CD4-positive, alpha-beta T cell treated with Interleukin-6 for 4 hours (primary cell): Measurements from ENCODE around the gene TNS3.
"Not testable (repeated sequence)": the region's sequence is repeated elsewhere in the genome, so short reads cannot be mapped to it uniquely, and the experiment has no call there.

Experiments used
- DNase-seq: peaks from one replicate; pipeline ENCODE4 v3.0.0-alpha.2; 2020; ENCODE audit warnings: mixed read lengths

TNS3 gene

DNA sequence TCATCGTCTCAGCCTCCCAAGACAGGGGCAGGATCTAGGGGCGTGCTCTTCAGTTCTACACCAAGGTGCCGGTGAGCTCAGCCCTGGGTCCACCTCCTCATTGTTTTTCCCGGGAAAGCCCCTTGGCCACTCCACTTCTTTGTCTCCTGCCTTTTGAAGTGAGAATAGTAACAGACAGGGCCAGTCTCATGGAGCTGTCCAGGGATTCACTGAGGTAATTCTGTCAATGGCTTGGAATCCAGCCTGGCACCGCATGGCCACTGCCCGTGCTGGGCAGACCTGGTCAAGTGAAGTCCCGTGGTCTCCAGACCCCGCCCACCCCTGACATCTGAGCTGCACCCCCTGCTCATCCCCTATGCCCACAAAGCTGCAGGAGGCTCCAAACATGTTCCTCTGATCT, 138.9 kb downstream of the TNS3 start:
- no peak for DNase-seq

DNA sequence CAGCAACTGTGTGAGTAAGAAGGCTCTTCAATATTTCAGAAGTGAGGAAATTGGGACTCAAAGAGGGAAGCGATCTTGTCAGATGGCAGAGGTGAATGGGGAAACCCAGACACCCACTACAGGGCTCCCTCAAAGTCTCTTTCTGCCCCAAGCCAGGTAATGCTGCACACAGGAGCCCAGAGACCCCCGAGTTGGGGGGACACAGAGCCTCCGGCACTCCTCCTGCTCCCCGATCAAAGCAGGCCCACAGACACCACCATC, 139.4 kb downstream of the TNS3 start:
- DNase-seq, result no peak

DNA sequence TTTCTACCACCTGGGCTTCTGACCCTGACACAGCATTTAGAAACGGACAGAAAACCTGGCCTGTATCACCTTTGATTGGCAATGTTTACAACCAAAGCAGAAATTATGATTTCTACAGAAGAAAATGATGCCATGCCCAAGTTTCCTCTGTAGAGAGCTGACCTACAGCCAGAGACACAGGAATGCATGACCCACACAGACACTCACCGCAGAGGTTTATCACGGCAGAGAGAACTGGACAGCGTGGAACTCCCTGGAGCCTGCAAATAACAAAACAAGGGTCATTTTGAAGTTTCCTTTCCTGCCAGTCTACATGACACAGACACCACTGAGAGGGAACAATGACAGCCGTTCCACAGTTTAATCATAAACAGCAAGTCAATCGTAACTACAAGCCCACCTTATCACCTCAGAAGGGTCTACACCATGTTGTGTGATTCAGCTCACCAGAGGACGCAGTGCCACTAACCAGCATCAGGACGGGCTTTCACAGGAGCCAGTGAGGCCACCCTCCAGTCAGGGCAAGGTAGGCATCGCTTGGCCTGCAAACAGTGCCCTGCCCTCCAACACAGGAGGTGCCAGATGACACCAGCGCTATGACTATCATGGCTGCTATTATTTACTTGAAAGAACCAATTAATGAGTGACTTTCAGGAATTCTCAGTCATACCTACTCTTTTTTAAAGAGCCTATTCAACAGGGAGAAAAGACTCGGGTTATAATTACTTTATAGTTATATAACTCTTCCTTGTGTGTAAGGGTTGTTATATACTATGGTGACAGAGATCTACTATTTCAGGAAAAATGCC, 139.9 kb downstream of the TNS3 start:
- DNase-seq, result no peak

DNA sequence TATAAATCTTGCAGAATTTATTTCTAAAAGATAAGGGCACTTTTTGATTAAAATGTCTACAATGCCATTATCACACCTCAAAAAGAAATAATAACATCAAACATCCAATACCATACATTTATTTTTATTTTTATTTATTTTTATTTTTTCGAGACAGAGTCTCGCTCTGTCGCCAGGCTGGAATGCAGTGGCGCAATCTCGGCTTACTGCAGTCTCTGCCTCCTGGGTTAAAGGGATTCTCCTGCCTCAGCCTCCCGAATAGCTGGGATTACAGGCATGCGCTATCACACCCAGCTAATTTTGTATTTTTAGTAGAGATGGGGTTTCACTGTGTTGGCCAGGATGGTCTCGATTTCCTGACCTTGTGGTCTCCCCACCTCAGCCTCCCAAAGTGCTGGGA, 140.9 kb downstream of the TNS3 start:
- DNase-seq, result not testable (repeated sequence)

DNA sequence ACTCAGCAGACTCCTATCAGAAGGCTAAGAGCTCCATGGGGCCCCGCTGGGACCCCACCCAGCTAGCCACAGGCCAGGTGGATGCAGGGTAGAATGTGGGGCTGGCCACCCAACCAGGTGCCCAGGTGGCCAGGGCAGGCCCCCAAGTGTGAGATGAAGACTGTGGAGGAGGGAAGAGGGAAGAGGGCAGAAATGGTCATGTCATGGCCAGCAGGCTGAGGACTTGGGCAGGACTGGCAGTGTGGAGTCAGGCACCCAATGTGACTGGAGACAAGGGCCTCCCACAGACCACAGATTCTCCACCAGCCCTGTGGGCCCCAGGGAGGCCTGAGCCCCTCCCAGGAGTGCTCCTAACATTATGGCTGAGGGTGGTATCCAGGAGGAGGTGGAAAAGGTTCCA, 141.6 kb downstream of the TNS3 start:
- no peak for DNase-seq

DNA sequence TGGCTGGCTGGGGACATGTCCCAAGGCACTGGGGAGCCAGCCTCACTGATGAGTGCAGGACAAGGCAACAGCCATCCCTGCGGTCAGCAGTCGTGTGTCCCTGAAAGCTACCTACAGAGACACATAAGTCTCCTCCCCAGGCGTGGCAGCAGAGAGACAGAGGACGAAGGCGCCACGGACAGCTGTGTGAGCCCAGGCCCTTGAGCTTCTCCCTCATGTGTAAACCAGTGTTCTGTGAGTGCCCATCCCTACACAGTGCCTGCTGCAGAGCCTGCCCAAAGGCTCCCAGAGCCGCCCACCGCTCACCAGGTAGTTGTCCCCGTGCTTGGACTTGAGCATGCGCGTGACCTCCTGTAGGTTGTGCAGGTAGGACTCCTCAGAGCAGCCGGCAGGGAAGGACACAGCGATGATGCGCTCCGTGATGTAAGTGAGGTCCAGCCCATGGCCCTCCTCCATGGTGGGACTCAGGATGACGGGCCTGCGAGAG, 142.7 kb downstream of the TNS3 start:
- no peak for DNase-seq

DNA sequence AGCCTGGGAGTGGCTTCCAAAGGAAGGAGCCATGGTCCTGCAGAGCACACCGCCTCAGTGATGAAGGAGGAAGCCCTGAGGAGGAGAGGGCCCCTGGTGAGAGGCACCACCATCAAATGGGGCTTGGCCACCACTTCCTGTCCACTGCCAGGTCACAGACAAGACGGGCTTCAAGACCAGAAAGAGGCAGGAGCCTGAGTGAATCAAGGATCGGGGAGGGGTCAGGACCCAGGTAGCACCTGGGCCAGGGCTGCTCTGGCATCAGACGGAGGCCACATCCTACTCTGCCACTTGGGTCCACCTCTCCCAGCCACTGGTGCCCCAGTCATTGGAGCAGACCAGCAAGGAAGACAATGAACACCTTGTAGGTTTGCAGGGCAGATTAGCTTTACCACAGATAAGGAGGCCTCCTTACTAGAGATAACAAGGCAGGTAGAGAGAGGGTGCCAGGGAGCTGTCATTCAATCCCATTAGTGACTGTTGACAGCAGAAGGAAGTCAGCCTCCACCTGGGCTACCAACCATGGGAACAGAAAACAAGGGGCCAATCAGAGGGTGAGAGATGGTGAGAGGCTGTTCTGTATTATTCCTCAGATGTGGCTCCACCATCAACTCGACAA, 143.4 kb downstream of the TNS3 start:
- no peak for DNase-seq

DNA sequence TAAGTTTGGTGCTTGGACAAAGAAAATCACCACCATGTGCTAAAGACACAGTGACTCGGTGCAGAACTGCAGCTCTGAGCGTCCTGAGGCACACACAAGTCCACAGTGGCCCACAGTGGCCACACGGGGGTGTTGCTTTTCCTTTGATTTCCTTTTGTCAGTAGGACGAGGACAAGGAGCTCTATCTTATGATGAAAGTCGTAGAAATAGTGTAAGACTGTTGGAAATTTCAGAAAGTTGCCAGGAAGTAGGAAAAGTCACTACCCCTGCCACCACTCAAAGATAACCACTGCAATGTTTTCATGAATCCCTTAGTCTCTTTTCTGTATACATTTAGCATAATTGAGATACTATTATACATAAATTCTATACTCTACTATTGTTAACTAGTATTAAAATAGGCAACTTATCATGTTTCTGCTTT, 146.0 kb downstream of the TNS3 start:
- DNase-seq, result no peak

DNA sequence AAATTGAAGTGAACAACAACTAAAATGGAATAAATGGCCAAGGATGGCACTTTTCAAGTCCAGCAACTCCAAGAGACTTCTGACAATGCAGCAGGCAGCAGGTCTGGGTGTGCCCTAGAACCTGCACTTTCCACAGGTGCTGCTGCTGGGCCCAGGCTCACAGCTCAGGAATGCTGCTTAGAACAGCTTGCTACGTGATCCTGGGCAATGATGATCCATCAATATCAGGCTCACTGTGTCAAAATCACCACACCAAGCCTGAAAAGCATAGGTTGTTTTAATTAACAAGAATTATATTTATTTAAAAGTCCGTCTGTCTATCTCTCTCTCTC, 148.4 kb downstream of the TNS3 start:
- DNase-seq, result no peak

DNA sequence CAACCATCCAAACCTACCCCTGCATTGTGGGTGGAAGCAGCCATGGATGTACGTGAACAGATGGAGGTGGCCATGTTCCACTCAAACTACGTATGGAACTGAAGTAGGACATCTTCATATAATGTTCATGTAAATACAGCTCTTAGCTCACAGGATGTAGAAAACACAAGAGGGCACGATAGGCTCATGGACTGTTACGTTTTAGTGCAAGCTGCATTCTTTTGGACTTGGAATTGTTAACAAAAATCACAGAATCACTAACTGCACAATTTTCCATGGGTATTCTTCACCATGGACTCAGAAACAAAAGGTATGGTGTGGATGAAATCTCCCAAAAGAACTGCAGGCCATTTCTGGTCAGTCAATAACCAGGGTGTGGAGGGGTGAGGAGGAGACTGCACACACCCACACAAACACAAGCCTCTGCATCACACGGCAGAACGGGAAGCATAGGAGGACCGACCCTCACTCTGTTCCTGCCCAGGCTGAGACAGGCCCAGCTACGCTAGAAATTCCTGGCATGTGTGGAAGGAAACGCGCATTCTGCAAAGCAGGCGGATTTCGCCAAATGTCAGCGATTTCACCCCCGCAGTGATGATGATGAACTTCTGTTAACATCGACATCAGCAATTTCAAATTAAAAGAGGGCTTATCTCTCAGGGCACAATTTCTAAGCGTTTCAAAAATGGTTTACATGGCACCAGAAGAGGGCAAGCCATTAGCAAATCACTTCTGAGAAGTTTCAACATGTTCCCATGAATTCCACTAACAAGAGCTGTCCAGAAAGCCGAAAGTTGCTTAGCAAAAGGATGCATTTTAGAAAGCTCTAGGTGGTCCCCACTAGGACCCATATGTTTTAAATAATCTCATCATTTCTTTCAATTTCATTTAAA, 149.0 kb downstream of the TNS3 start:
- DNase-seq, result no peak

DNA sequence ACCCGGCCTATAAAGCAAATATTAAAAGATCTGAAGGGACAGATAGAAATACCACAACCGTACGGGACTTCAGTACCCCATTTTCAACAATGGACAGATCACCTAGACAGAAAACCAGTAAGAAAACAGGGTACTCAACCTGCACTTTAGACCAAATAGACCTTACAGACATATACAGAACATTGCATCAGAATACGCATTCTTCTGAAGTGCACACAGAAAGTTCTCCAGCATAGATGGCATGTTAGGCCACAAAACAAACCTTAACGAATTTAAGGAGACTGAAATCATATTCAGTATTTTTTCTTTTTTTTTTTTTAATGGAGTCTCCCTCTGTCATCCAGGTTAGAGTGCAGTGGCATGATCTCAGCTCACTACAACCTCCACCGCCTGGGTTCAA, 151.5 kb downstream of the TNS3 start:
- no peak for DNase-seq

DNA sequence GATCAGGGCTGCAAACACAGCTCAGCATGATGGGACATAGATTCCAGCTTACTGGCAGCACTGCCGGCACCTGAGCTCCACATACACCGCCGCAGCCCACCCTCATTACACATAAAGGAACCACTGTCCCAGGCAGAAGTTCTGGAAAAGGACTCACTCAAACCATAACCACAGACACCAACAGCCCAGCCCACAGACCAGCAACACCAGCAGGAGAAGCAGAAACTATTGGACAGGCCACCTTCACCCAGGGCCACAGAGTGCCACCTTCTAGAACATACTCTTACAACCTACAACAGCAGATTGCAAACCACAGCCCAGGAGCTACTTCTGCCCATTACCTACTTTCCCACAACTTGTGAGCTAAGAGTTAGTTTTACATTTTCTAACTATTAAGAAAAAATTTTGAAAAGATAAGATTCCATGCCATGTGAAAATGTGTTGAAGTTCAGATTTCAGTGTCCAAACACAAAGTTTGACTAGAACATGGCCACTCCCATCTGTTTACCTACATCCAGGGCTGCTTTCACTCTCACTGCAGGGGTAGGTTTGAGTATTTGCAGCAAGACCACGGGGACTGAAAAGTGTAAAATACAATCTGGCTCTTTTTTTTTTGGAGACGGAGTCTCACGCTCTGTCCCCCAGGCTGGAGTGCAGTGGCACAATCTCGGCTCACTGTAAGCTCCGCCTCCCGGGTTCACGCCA, 153.0 kb downstream of the TNS3 start:
- no peak for DNase-seq

DNA sequence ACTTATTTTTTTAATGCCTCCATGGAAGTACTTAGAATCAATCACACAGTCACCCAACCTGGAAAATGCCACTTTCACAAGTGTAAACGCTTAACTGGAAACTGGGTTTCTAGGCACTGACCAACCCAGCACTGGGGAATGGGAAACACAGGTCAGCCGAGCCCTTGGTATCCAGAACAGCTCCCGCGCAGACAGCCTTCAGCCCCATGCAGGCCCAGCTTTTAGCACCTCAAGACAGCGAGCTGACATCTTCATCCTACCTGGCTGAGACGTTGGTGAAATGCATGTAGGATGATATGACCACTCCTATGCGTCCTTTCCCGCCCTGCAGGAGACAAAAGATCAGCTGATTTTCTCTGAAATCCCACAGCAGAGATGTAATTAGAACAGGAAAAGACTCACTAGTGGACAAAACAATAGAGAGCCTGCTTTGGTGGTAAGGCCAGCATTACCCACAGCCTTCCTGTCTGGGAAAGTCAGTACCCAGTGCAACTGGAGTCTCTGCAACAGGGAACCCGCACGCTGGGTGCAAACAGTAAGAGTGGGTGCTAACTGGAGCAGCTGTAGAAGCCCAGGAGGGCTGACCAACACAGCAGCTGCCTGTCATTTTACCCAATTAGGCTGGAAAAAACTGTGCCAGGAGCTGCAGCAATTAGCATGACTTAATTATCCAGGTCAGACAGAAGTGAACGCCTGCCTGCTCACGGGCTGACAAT, 153.7 kb downstream of the TNS3 start:
- DNase-seq, result no peak

DNA sequence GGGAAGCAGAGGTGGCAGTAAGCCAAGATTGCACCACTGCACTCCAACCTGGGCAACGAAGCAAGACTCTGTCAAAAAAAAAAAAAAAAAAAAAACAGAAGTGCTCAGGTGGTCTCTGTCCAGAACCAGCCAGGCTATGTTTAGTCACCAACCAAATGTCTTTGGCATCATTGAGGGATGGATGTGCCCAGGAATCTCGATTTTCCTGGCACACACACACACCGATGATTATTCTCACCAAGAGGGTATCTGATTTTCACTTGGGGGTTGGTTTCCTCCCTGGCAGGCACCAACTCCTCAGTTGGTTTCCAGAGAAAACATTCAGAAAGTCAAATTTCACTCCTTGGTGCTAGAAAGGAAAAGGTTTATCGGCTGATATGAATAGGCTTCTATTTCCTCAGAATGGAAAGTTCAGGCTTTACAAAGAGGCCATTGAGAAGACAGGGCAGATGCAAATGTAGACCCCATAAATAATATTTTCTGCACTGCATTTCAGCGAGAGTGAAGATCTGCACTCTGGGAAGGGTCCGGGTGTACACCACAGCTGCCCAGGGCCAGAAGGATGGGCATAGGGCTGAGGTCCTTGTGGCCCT, 154.8 kb downstream of the TNS3 start:
- no peak for DNase-seq

DNA sequence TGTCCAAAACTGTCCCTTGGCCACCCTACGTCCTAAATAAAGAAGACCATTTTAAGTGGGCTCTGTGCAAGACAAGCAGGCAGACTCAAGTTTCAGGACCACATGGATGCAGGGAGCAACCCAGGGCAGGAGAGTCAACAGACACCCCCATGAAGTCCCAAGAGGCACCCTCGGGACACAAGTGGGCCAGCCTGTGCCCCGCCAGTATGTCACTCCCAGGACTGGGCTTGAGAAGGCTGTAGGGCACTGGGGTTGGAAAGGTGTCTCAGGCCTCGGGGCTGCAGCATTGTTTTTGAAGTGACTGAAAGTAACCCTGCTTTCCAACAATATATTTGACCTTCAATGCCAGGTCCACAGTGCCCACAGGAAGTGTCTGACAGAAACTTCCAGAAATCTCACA, 157.4 kb downstream of the TNS3 start:
- no peak for DNase-seq

DNA sequence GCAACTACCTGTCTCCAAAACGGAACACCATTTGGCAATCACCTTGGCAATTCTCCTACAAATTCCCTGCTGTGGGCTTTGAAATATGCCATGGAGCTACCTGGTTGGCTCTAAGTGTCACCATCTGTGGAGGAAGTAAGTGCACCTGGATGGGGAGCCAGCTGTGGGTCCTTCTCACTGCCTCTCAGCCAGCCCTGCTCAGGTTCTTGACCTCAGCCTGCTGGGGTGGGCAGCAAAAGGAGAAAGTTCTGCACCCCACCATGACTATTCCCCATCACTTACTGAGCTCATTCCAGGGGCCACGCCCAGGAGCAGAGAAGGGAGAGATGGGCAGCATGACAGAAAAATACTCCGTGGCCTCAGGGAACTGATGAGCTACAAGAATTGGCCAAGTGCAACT, 158.7 kb downstream of the TNS3 start:
- no peak for DNase-seq

DNA sequence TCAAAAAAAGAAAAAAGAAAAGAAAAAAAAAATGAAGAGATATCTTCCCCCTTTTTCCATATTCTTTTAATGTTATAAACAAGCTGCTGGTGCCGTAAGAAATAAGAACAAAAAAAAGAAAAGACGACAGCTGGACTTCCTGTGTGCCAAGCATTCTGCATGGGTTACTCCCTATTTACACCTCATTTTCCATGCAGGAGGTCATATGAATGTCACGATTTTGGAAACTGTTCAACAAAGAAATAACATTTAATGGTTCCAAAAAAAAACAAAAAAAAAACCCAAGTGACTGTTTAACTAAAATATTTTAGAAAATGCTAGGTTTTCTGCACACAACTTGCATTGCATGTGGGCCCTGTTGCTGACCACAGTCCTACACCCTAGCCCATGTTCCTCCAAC, 159.3 kb downstream of the TNS3 start:
- no peak for DNase-seq

DNA sequence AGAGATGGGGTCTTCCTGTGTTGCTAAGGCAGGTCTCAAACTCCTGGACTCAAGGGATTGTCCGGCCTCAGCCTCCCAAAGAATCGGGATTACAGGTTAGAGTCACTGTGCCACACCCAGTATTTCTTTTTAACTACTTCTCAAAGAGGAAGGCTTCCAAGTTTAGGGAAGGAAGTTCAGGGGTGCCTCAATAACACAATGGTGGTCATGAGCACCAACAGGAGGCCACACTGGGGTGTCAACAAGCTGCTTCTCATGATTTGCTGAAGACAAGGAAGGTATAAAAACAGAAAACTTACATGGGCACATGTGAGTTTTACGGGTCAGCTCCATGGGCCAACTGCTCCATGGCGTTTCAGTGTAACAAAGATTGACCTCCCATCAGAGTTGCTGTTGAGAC, 160.5 kb downstream of the TNS3 start:
- no peak for DNase-seq

DNA sequence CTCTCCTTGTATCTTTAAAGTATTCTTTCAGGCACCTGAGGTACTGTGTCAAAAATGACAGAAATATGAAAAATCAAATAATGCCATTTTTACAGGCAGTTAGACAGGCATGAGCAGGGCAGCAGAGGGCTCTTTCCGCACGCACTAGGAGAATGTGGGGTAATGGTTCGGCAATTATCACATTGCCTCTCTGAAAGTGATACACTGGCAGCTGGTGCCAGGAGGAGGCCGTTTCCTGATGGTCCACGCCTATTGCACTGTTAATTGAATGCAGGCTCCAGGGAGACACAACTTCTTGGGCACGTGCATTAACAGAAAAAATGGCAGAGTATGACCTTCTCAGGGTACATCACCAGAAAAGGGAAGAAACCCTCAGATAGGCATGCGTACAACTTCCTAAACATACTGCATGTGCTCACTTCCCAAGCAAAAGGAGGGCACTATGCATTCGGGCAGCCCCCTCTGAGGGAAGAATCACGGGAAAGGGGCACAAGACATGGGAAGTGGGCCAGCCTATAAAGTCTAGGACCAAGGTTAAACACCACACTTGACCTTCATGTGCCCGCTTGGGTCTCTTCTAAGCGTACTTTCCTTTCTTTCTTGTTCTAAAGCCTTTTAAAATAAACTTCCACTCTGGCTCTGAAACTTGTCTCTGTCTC, 161.7 kb downstream of the TNS3 start:
- DNase-seq, result no peak

DNA sequence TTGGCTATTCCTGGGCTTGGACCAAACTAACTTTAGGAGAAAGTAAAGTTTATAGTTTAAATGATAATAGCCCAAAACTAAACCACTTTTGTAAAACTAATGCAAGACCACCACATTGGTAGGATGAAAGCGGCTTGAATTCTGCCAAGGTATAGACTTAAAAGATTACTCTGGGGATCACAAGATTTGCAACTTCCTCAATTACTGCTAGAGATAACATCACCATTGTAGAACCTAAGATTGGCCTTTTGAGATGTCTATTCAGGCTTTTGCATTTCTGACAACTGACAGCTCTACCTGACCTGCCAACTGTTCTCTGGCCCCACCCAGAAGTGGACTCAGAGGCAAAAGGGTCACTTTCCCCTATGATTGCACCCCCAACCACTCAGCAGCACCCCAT, 162.4 kb downstream of the TNS3 start:
- DNase-seq, result no peak

DNA sequence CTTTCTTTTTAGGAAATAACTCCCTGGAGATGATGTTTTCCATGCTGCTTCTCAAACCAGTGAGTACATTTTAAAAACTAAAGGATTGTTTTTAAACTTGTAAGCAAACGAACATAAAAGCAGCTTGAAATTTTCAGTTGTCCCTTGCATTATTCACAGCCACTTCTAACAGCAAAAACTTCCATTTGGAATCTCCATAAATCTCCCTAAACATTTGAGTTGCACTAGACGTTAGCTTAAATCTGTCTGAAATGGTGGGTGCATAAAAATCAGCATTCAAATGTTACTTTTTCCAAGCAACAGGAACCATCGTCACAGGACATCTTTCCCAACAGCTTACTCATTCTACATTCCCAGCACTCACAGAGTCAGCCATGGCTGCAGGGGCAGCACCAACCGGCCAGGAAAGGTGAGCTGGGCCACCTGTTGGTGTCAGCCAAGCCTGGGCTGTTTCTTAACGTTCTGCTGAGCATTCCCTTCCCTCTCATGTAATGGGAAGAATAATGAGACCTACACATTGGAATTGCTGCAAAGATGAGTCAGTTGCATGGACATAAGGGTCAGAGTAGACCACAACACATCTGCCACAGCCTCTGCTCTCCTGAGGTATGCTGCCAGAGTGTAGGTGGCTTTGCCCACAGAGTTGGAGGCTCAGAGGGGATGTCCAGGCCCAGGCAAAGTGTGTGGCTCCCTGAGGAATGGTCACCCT, 163.2 kb downstream of the TNS3 start:
- no peak for DNase-seq
